Activated CD8-positive, alpha-beta T cell treated with anti-CD3 and anti-CD28 coated beads for 36 hours (primary cell): Measurements from ENCODE around the gene PRKRA. TPM values are rescaled to one million over a fixed set of nuclear protein-coding genes. Genes with fewer than 3 reads are reported as not detected.

Source experiments
- ATAC-seq: fragments of 200-7000 bp; cut with Tn5 transposase; one replicate; pipeline ENCODE4 v1.10.0; 2021; ENCODE audit warnings: mild to moderate bottlenecking, moderate library complexity
- CTCF ChIA-PET: fragments of 350-600 bp; sonication (Branson Sonifier 250); formaldehyde crosslinking; loops from one replicate; lab custom pipeline; 2021; ENCODE audit warnings: antibody characterized with exemption; lab: Charles Lee
- POLR2A ChIA-PET: fragments of 350-600 bp; sonication (Branson Sonifier 250); formaldehyde crosslinking; loops from one replicate; lab custom pipeline; 2021; ENCODE audit warnings: antibody characterized with exemption; lab: Charles Lee
- DNase-seq: peaks from one replicate; pipeline ENCODE4 v3.0.0-alpha.2; 2020
- H3K27ac Mint-ChIP-seq: one replicate; pipeline ENCODE4 v1.8.0; 2021; ENCODE audit warnings: mild to moderate bottlenecking, mixed read lengths
- H3K27me3 Mint-ChIP-seq: one replicate; pipeline ENCODE4 v1.8.0; 2021; ENCODE audit warnings: mixed read lengths
- H3K36me3 Mint-ChIP-seq: one replicate; pipeline ENCODE4 v1.8.0; 2021; ENCODE audit warnings: low read depth, mixed read lengths
- H3K4me1 Mint-ChIP-seq: one replicate; pipeline ENCODE4 v1.8.0; 2021; ENCODE audit warnings: low read depth, mixed read lengths
- H3K4me3 Mint-ChIP-seq: one replicate; pipeline ENCODE4 v1.8.0; 2021; ENCODE audit warnings: mild to moderate bottlenecking, moderate library complexity, mixed read lengths
- H3K9me3 Mint-ChIP-seq: one replicate; pipeline ENCODE4 v1.8.0; 2021; ENCODE audit warnings: mixed read lengths
- intact Hi-C: fragments of 100-400 bp; cut with micrococcal nuclease; formaldehyde crosslinking; loops from one replicate; pipeline ENCODE4 v1.10.0; 2022
- total RNA-seq, 2 experiments: library from RNA; stranded (reverse); gene quantifications; one replicate each; pipeline ENCODE4 v1.2.3, GENCODE V29; 2021
- TF ChIP-seq, protein P1 (sequence below): fragments of 200-600 bp; IDR thresholded peaks from one replicate; pipeline ENCODE4 v1.8.0; 2022; ENCODE audit warnings: antibody characterized with exemption, mild to moderate bottlenecking

PRKRA gene
- total RNA-seq, 2 experiments from 2014 or later: 74.8 to 78.0 TPM

DNA sequence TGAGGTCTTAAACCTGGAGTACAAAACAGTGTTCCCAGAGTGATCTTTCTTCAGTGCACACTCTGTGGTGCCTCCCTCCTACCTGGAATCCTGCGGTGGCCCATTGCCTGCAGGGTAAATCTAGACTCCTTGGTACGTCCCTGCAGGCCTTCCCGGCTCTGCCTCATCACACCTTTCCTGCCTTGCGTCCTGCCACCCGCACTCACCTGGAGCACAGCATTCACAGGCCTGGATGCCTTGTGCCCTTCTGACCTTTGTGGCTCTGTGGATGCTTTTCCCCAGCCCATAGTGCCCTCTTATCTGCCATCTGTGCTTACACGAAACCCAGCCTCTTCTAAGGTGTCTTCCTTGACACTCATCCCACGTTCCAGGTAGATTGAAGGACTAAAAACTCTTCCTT, 62.7 kb downstream of the PRKRA start:
- Mint-ChIP-seq H3K36me3 (no peaks in the 10 kb centered on the region), H3K27me3 (no peaks in the 10 kb centered on the region), H3K4me1 (no peaks in the 10 kb centered on the region), H3K4me3 (no peak overlapping the region), H3K9me3 (no peaks in the 10 kb centered on the region), H3K27ac (no peak overlapping the region)
- DNase-seq: no peak
- TF ChIP-seq, protein P1, sequence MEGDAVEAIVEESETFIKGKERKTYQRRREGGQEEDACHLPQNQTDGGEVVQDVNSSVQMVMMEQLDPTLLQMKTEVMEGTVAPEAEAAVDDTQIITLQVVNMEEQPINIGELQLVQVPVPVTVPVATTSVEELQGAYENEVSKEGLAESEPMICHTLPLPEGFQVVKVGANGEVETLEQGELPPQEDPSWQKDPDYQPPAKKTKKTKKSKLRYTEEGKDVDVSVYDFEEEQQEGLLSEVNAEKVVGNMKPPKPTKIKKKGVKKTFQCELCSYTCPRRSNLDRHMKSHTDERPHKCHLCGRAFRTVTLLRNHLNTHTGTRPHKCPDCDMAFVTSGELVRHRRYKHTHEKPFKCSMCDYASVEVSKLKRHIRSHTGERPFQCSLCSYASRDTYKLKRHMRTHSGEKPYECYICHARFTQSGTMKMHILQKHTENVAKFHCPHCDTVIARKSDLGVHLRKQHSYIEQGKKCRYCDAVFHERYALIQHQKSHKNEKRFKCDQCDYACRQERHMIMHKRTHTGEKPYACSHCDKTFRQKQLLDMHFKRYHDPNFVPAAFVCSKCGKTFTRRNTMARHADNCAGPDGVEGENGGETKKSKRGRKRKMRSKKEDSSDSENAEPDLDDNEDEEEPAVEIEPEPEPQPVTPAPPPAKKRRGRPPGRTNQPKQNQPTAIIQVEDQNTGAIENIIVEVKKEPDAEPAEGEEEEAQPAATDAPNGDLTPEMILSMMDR: no peak
- ATAC-seq: no peak
- ChIA-PET CTCF (no interaction called here), POLR2A (no interaction called here)
- intact Hi-C loops: no loop called here

- H3K27ac Mint-ChIP-seq: no peak overlapping the region
These were observed 63.9 kb downstream of the PRKRA start for GRCh38 chr2:178386986-178387597.

GRCh38 chr2:178385595-178386148, 65.3 kb downstream of the PRKRA start:
- no peaks in the 10 kb centered on the region for H3K4me1 Mint-ChIP-seq
- DNase-seq: no peak
- no peak overlapping the region for H3K27ac Mint-ChIP-seq
- H3K4me3 Mint-ChIP-seq: no peak overlapping the region
- intact Hi-C loops: no loop called here
- H3K36me3 Mint-ChIP-seq: no peaks in the 10 kb centered on the region
- POLR2A ChIA-PET: interaction anchor here (0.6 kb wide), 1 partner anchor 13 kb away, joined by 3 read pairs; no protein-coding TSS in a partner anchor
- no peaks in the 10 kb centered on the region for H3K27me3 Mint-ChIP-seq
- ATAC-seq: no peak
- TF ChIP-seq, protein P1: no peak
- CTCF ChIA-PET: interaction anchor here (0.6 to 1.0 kb wide), 2 partner anchors 11 to 12 kb away, joined by 3 to 4 read pairs; no protein-coding TSS in a partner anchor
- no peaks in the 10 kb centered on the region for H3K9me3 Mint-ChIP-seq

More at GRCh38 chr2:178386986-178387597, 63.9 kb downstream of the PRKRA start:
- Mint-ChIP-seq H3K36me3 (no peaks in the 10 kb centered on the region), H3K4me1 (no peaks in the 10 kb centered on the region), H3K27me3 (no peaks in the 10 kb centered on the region), H3K4me3 (no peak overlapping the region), H3K9me3 (no peaks in the 10 kb centered on the region)
- ATAC-seq (no peak), DNase-seq (no peak)
- ChIA-PET POLR2A (no interaction called here), CTCF (no interaction called here)
- intact Hi-C loops: no loop called here
- TF ChIP-seq, protein P1: no peak

DNA sequence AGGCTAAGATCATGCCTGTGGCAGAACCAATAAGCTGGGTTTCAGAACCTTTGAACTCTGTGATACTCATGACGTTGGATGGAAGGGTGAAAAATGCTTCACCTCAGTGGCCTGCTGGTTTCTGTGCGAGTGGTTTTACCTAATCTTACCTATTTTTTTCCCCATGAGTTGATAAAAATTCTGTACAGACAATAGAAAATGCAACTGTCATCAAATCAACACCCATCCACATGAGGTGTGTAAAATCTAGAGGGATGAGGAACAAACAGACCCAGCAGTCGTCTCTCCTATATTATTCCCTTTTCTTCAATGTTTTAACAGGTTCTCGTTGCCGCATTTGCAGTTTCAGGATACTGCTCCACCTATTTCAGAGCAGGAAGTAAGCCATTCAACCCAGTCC, 67.3 kb downstream of the PRKRA start:
- H3K27me3 Mint-ChIP-seq: no peaks in the 10 kb centered on the region
- H3K27ac Mint-ChIP-seq: no peak overlapping the region
- ATAC-seq (no peak), DNase-seq (no peak)
- ChIA-PET CTCF (no interaction called here), POLR2A (no interaction called here)
- no peaks in the 10 kb centered on the region for H3K36me3 Mint-ChIP-seq
- H3K9me3 Mint-ChIP-seq: no peaks in the 10 kb centered on the region
- no peak overlapping the region for H3K4me3 Mint-ChIP-seq
- intact Hi-C loops: no loop called here
- no peaks in the 10 kb centered on the region for H3K4me1 Mint-ChIP-seq
- TF ChIP-seq, protein P1: no peak

Other genes with a start within 250 kb of the PRKRA start
- 1 to 10 TPM; 3.2 to 4.6 TPM for gene PJVK, start 203 bp upstream of the PRKRA start, total RNA-seq
- 1 to 10 TPM; 2.1 to 3.0 TPM for gene FKBP7, start 27.4 kb upstream of the PRKRA start, total RNA-seq
- 10 to 100 TPM; 21.0 to 22.2 TPM for gene PLEKHA3, start 29.3 kb upstream of the PRKRA start, total RNA-seq